Testis (tissue), 3 donors: ENCODE measurements around the gene LARGE2. TPM values are rescaled to one million over a fixed set of nuclear protein-coding genes. Genes with fewer than 3 reads are reported as not detected.

Source experiments
- DNase-seq: peaks from one replicate; pipeline ENCODE4 v3.0.0-alpha.2; 2019
- H3K27ac ChIP-seq, 2 donors: fragments of 200-600 bp; sonication (generic); one replicate each; pipeline ENCODE4 v1.5.1; 2019
- H3K27me3 ChIP-seq: fragments of 200-600 bp; sonication (generic); one replicate; pipeline ENCODE4 v1.5.1; 2019
- H3K36me3 ChIP-seq: fragments of 200-600 bp; sonication (generic); one replicate; pipeline ENCODE4 v1.5.1; 2017; ENCODE audit warnings: low read depth; ENCODE audit errors: missing control alignments
- H3K4me1 ChIP-seq: fragments of 200-600 bp; sonication (generic); one replicate; pipeline ENCODE4 v1.5.1; 2019
- H3K4me3 ChIP-seq, 2 donors: fragments of 200-600 bp; sonication (generic); one replicate each; pipeline ENCODE4 v1.5.1; 2017 to 2019
- H3K9me3 ChIP-seq: fragments of 200-600 bp; sonication (generic); one replicate; pipeline ENCODE4 v1.5.1; 2017
- CTCF ChIP-seq, 3 experiments: fragments of 450-650 bp in 2 of 3; fragments of 200-600 bp in 1 of 3; sonication (generic) in 1 of 3; IDR thresholded peaks; one replicate each; pipeline ENCODE4 v1.5.1; 2016 to 2019; ENCODE audit warnings: antibody characterized with exemption in 3 of 3, mild to moderate bottlenecking in 2 of 3, moderate library complexity in 1 of 3
- POLR2A ChIP-seq: fragments of 450-650 bp; IDR thresholded peaks from one replicate; pipeline ENCODE4 v1.6.1; 2017; ENCODE audit warnings: antibody characterized with exemption, mild to moderate bottlenecking, moderate library complexity
- WGBS, 2 donors: methylation state at CpG; one replicate each; pipeline ENCODE4 v1.1.5; 2018; 5-methylcytosine and 5-hydroxymethylcytosine counted together
- intact Hi-C: fragments of 100-400 bp; cut with DNase I; formaldehyde crosslinking; loops from one replicate; pipeline ENCODE4 v1.15.1; 2023; ENCODE audit warnings: low total_unique reads
- polyA plus RNA-seq: library from polyadenylated mRNA; stranded (reverse); fragments of 350-450 nt; fragmentation: Illumina TruSeq; extraction: RNeasy Lipid Tissue Mini Kit (QIAGEN cat#74804); gene quantifications from one replicate; pipeline ENCODE4 v1.2.3, GENCODE V29; 2014; ENCODE audit warnings: low read depth, low replicate concordance; ENCODE audit not compliant: insufficient read depth
- total RNA-seq, 2 donors: library from RNA; depleted of rRNA; stranded (reverse); fragments of >200 nt; gene quantifications; one replicate each; pipeline ENCODE4 v1.2.3, GENCODE V29; 2016

Gene LARGE2
- total and polyA plus RNA-seq, 3 donors from 2014 or later = 2.1 to 4.7 (median 3.4) TPM

GRCh38 chr11:45906965-45907611 lies 15.4 kb upstream of the LARGE2 start, which contains the start of gene FREY1:
Gene FREY1, minus strand, starts transcription at chr11:45907271. Its CDS starts 26 bp downstream, at chr11:45907245.
- intact Hi-C loops = no loop called here
- 71 to 80% methylated on average over 8 to 16 of the region's 18 CpGs for WGBS, 2 donors
- TF ChIP-seq CTCF (IDR thresholded peaks at IDR 0.05) (no peak), POLR2A (no peak)
- Histone ChIP-seq H3K36me3 (no peaks in the 10 kb centered on the region), H3K27me3 (no peaks in the 10 kb centered on the region), H3K4me3 (no peak within 1 kb of the TSS), H3K9me3 (no peaks in the 10 kb centered on the region), H3K4me1 (no peaks in the 10 kb centered on the region), H3K27ac (no peak within 1 kb of the TSS)
- DNase-seq = no peak

- no peaks in the 10 kb centered on the region for H3K36me3 ChIP-seq
- H3K27ac ChIP-seq = no peak overlapping the region
- H3K4me1 ChIP-seq = no peaks in the 10 kb centered on the region
- no peak for DNase-seq
- TF ChIP-seq POLR2A = no peak
- no peak for TF ChIP-seq CTCF (IDR thresholded peaks at IDR 0.05)
- H3K4me3 ChIP-seq = no peak overlapping the region
- no peaks in the 10 kb centered on the region for H3K27me3 ChIP-seq
- WGBS, 2 donors = 81 to 82% methylated on average over 6 to 8 of the region's 8 CpGs
- intact Hi-C loops = no loop called here
- no peaks in the 10 kb centered on the region for H3K9me3 ChIP-seq
Observed at GRCh38 chr11:45907911-45908370, 14.5 kb upstream of the LARGE2 start.

GRCh38 chr11:45909594-45910475 lies 12.6 kb upstream of the LARGE2 start:
- H3K36me3 ChIP-seq = no peaks in the 10 kb centered on the region
- TF ChIP-seq CTCF (IDR thresholded peaks at IDR 0.05) (no peak), POLR2A (no peak)
- no peak overlapping the region for H3K27ac ChIP-seq
- 86 to 87% methylated on average over 14 to 32 of the region's 32 CpGs for WGBS, 2 donors
- H3K4me3 ChIP-seq = no peak overlapping the region
- intact Hi-C loops = no loop called here
- H3K27me3 ChIP-seq = no peaks in the 10 kb centered on the region
- no peaks in the 10 kb centered on the region for H3K9me3 ChIP-seq
- no peaks in the 10 kb centered on the region for H3K4me1 ChIP-seq
- DNase-seq = no peak

GRCh38 chr11:45910623-45911022 lies 11.8 kb upstream of the LARGE2 start:
- Histone ChIP-seq H3K4me3 (no peak overlapping the region), H3K4me1 (no peaks in the 10 kb centered on the region), H3K36me3 (no peaks in the 10 kb centered on the region), H3K27ac (no peak overlapping the region), H3K27me3 (no peaks in the 10 kb centered on the region), H3K9me3 (no peaks in the 10 kb centered on the region)
- no peak for DNase-seq
- WGBS, 2 donors = 78 to 89% methylated on average over 9 of the region's 9 CpGs
- intact Hi-C loops = no loop called here
- TF ChIP-seq POLR2A (no peak), CTCF (IDR thresholded peaks at IDR 0.05) (no peak)
